ENCODE results near the gene CCDC88B. TPM values are rescaled to one million over a fixed set of nuclear protein-coding genes. Genes with fewer than 3 reads are reported as not detected.
A peak's percentile ranks its signal among the peaks of the same experiment; 100 is the strongest.

Gene CCDC88B
- total and polyA plus RNA-seq, 10 of the 15 experiments (the other 5 are each of a cell fraction or from before 2014, with no cell fraction given), result 0.24 to 66.0 (median 19.2) TPM

GRCh38 chr11:64379160-64379559 is 39.2 kb downstream of the CCDC88B start:
- WGBS (ENCODE audit: insufficient coverage, insufficient replicate concordance, low lambda C conversion rate, missing lambda C conversion rate), result 81% methylated on average over 15 of the region's 15 CpGs
- in situ Hi-C loops (cut with MboI), result no loop called here
- intact Hi-C loops (cut with micrococcal nuclease; ENCODE audit: unreplicated experiment), result no loop called here
- CTCF ChIA-PET, result no interaction called here
- DNase-seq (ENCODE audit: low read depth, low spot score) (no peak), FAIRE-seq (no peak), ATAC-seq (no peak)
- Histone ChIP-seq H3K27me3 (replicated peaks in 1 of 2; ENCODE audit: control insufficient read depth in 2 of 2, insufficient read depth in 2 of 2, low read length in 1 of 2) (peaks cover 0 to 2% of the 10 kb centered on the region in 2 experiments; a peak in 1 of 4 replicates), H3K4me1 (ENCODE audit: control insufficient read depth, insufficient read depth, low read length) (no peaks in the 10 kb centered on the region), H3K9ac (ENCODE audit: control insufficient read depth, insufficient read depth, low read length) (no peak overlapping the region), H3K79me2 (ENCODE audit: control insufficient read depth, insufficient read depth, low read length) (no peaks in the 10 kb centered on the region), H3K36me3 (ENCODE audit: control insufficient read depth in 2 of 2, insufficient read depth in 2 of 2, low read length in 1 of 2) (no peaks in the 10 kb centered on the region), H2AFZ (ENCODE audit: control insufficient read depth, low read depth, low read length) (no peak overlapping the region), H3K4me3 (no peak overlapping the region), H3K27ac (ENCODE audit: control insufficient read depth, insufficient read depth) (no peak overlapping the region), H4K20me1 (ENCODE audit: control insufficient read depth, insufficient read depth) (no peaks in the 10 kb centered on the region), H3K9me3 (replicated peaks; ENCODE audit: control insufficient read depth, insufficient read depth, low read length) (no peaks in the 10 kb centered on the region), H3K4me2 (ENCODE audit: control insufficient read depth, insufficient read depth) (no peak overlapping the region)
- RAD21 ChIA-PET (ENCODE audit: unreplicated experiment), result no interaction called here
- no peak for TF ChIP-seq RELA (IDR thresholded peaks at IDR 0.05; ENCODE audit: borderline replicate concordance, partially characterized antibody)
- no peak for TF ChIP-seq HDGF (IDR thresholded peaks at IDR 0.05)
- TF ChIP-seq RB1 (IDR thresholded peaks at IDR 0.05; ENCODE audit: borderline replicate concordance), result no peak
- TF ChIP-seq CREM (IDR thresholded peaks at IDR 0.05; ENCODE audit: low read depth), result no peak
- no peak for TF ChIP-seq CEBPB (IDR thresholded peaks at IDR 0.05; ENCODE audit: borderline replicate concordance in 1 of 2, low read depth in 2 of 2, low read length in 2 of 2)
- SMC1A ChIA-PET (ENCODE audit: uncharacterized antibody, unreplicated experiment), result no interaction called here
- no TSS peak for BruUV-seq (replicated peaks)
- POLR2A ChIA-PET, result no interaction called here

- RAD21 ChIA-PET (ENCODE audit: unreplicated experiment), result no interaction called here
- no peak overlapping the region for H3K27ac ChIP-seq (ENCODE audit: control insufficient read depth, insufficient read depth)
- H3K79me2 ChIP-seq (ENCODE audit: control insufficient read depth, insufficient read depth, low read length), result no peaks in the 10 kb centered on the region
- H3K4me3 ChIP-seq, result no peak overlapping the region
- H3K9me3 ChIP-seq (replicated peaks; ENCODE audit: control insufficient read depth, insufficient read depth, low read length), result no peaks in the 10 kb centered on the region
- no peak overlapping the region for H3K4me2 ChIP-seq (ENCODE audit: control insufficient read depth, insufficient read depth)
- in situ Hi-C loops (cut with MboI) (no loop called here), intact Hi-C loops (cut with micrococcal nuclease; ENCODE audit: unreplicated experiment) (no loop called here)
- DNase-seq (ENCODE audit: low read depth, low spot score) (no peak), ATAC-seq (no peak), FAIRE-seq (no peak)
- WGBS (ENCODE audit: insufficient coverage, insufficient replicate concordance, low lambda C conversion rate, missing lambda C conversion rate), result 76% methylated on average over 34 of the region's 35 CpGs
- SMC1A ChIA-PET (ENCODE audit: uncharacterized antibody, unreplicated experiment), result no interaction called here
- no peak overlapping the region for H2AFZ ChIP-seq (ENCODE audit: control insufficient read depth, low read depth, low read length)
- BruUV-seq (replicated peaks), result no TSS peak
- peaks cover 0 to 2% of the 10 kb centered on the region in 2 experiments; a peak in 2 of 4 replicates for H3K27me3 ChIP-seq (replicated peaks in 1 of 2; ENCODE audit: control insufficient read depth in 2 of 2, insufficient read depth in 2 of 2, low read length in 1 of 2)
- H3K9ac ChIP-seq (ENCODE audit: control insufficient read depth, insufficient read depth, low read length), result no peak overlapping the region
- CTCF ChIA-PET, result interaction anchor here (1.3 kb wide), 1 partner anchor 40 kb away, joined by 3 read pairs; no protein-coding TSS in a partner anchor
- no peaks in the 10 kb centered on the region for H3K36me3 ChIP-seq (ENCODE audit: control insufficient read depth in 2 of 2, insufficient read depth in 2 of 2, low read length in 1 of 2)
- H4K20me1 ChIP-seq (ENCODE audit: control insufficient read depth, insufficient read depth), result no peaks in the 10 kb centered on the region
- H3K4me1 ChIP-seq (ENCODE audit: control insufficient read depth, insufficient read depth, low read length), result no peaks in the 10 kb centered on the region
- POLR2A ChIA-PET, result no interaction called here
- TF ChIP-seq ATF3 (IDR thresholded peaks at IDR 0.05; ENCODE audit: borderline replicate concordance, extremely low read depth, low read depth, low read length) (no peak), PBX3 (IDR thresholded peaks at IDR 0.05; ENCODE audit: insufficient replicate concordance, low read depth, low read length) (peak; percentile 9), ZZZ3 (IDR thresholded peaks at IDR 0.05; ENCODE audit: control insufficient read depth, insufficient read length, low read depth) (no peak), BCL3 (IDR thresholded peaks at IDR 0.05; ENCODE audit: borderline replicate concordance, insufficient read depth, low read depth, low read length, poor library complexity, severe bottlenecking) (peak; percentile 92), TCF3 (IDR thresholded peaks at IDR 0.05; ENCODE audit: borderline replicate concordance, insufficient read depth, low read depth, low read length) (peak; percentile 42; the same call in 1 of the 2 replicates), NFIC (IDR thresholded peaks at IDR 0.05; ENCODE audit: low read depth, low read length) (peak; percentile 61)
These were observed 40.1 kb downstream of the CCDC88B start for GRCh38 chr11:64379817-64380709.
